ENCODE measurements around the gene ACP7. TPM values are rescaled to one million over a fixed set of nuclear protein-coding genes. Genes with fewer than 3 reads are reported as not detected.
A peak's percentile ranks its signal among the peaks of the same experiment; 100 is the strongest.

The ACP7 gene
- total RNA-seq, 1 experiment from 2014 or later, result 0.15 TPM

DNA sequence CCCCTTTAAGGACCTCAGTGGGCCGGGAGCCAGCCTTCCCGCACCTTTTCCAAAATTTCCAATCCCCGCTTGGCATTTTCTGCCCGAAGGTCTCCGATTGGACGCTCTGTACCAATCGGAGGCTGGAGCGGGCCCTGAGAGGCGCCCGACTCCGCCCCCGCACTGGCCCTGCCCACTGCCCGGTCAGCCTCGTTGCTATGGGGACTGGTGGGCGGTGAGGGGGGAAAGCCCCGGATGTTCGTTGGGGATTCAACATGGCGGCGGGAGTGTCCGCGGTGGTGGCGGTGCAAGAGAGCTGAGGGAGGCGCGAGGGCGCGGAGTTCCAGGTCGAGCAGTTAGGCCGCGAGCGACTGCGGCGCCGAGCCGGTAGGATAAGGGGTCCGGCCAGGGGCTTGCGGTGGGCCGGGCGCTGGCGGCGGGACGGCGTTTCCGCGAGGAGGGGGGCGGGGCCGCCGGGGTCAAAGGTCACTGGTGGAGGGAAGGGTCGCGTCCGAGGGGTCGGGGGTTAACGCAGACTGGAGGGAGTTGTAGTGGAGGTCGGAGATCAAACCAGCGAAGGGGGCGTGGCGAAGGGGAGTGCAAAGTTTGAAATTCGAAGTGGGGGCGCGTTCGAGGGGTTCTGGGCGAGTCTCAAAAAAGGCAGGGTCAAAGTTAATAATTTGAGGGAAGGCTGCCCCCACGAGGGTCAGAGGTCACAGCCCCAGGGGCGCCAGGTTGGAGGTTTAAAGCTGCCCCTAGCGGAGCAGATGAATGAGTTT is 41.6 kb downstream of the ACP7 start, which contains the start of gene PAK4:
Gene PAK4 (plus strand): TSS at position 233 of the 758 bp plus-strand sequence. CDS start 43,768 bp downstream, outside the sequence.
- no peaks in the 10 kb centered on the region for H3K9me3 Mint-ChIP-seq
- peak within 1 kb of the TSS; percentile 76 for H3K4me2 ChIP-seq (ENCODE audit: insufficient read depth, insufficient read length, low read length)
- no peak within 1 kb of the TSS for H3T11ph ChIP-seq (ENCODE audit: low read length)
- no peak within 1 kb of the TSS for H3K56ac ChIP-seq (ENCODE audit: insufficient read length, low read depth, low read length)
- H3K27ac Mint-ChIP-seq, result peak within 1 kb of the TSS; percentile 95 to 99 (median 95)
- no peaks in the 10 kb centered on the region for H3K9me3 ChIP-seq (ENCODE audit: control insufficient read depth, low read depth, low read length)
- peaks cover 26% of the 10 kb centered on the region; the same call in 1 of the 2 replicates for H3K79me2 ChIP-seq (ENCODE audit: insufficient read depth, low read length)
- H3K27ac ChIP-seq (ENCODE audit: insufficient read length, low read depth, low read length), result peak within 1 kb of the TSS; percentile 6
- no peak within 1 kb of the TSS for H2BK5ac ChIP-seq (ENCODE audit: insufficient read length, low read length)
- no peak within 1 kb of the TSS for H2BK12ac ChIP-seq (ENCODE audit: insufficient read length, low read depth, low read length)
- H2BK15ac ChIP-seq (ENCODE audit: low read depth, low read length), result no peak within 1 kb of the TSS
- H3K4me1 ChIP-seq (ENCODE audit: insufficient read depth, low read length), result peaks cover 3% of the 10 kb centered on the region; the same call in 1 of the 2 replicates
- H2AK5ac ChIP-seq (ENCODE audit: insufficient read length, low read length), result no peak within 1 kb of the TSS
- no peak within 1 kb of the TSS for H4K8ac ChIP-seq (replicated peaks; ENCODE audit: insufficient read length, low read depth, low read length)
- H3K36me3 Mint-ChIP-seq (ENCODE audit: insufficient read depth in 1 of 3, low read depth in 3 of 3), result no peaks in the 10 kb centered on the region; a peak in 3 of 7 replicates
- H3K23ac ChIP-seq (ENCODE audit: insufficient read length, low read depth, low read length), result no peak within 1 kb of the TSS
- no peak within 1 kb of the TSS for H4K5ac ChIP-seq (ENCODE audit: insufficient read length, low read depth, low read length)
- no CpG with 5 or more reads among the region's 64 CpGs for WGBS (ENCODE audit: extremely low coverage, insufficient read length, low lambda C conversion rate)
- H3K27me3 ChIP-seq (ENCODE audit: insufficient read depth, low read length), result no peaks in the 10 kb centered on the region
- H3K18ac ChIP-seq (ENCODE audit: insufficient read length, low read depth, low read length), result peak within 1 kb of the TSS; percentile 90
- H4K20me1 ChIP-seq (ENCODE audit: control insufficient read depth, insufficient read depth, insufficient read length), result peaks cover 4% of the 10 kb centered on the region
- TF ChIP-seq CTCF (conservative IDR thresholded peaks at IDR 0.05), result no peak
- H3K23me2 ChIP-seq (ENCODE audit: insufficient read length, low read depth, low read length, poor library complexity, severe bottlenecking), result peaks cover 9% of the 10 kb centered on the region
- H2AFZ ChIP-seq (ENCODE audit: low read length), result no peak within 1 kb of the TSS
- no peak within 1 kb of the TSS for H3K4ac ChIP-seq (ENCODE audit: low read depth, low read length)
- peaks cover 33 to 49% of the 10 kb centered on the region in 2 experiments for H3K4me1 Mint-ChIP-seq
- peak; percentile 98 for DNase-seq
- peak within 1 kb of the TSS; percentile 83 for H3K14ac ChIP-seq (ENCODE audit: insufficient read depth, low read length)
- peaks cover 5% of the 10 kb centered on the region for H3K79me1 ChIP-seq (ENCODE audit: insufficient read depth, low read depth, low read length, poor library complexity, severe bottlenecking)
- H4K91ac ChIP-seq (ENCODE audit: insufficient read length, low read depth, low read length), result no peak within 1 kb of the TSS
- no peak within 1 kb of the TSS for H2BK20ac ChIP-seq (ENCODE audit: low read depth, low read length, poor library complexity, severe bottlenecking)
- H3K4me3 Mint-ChIP-seq, result peak within 1 kb of the TSS; percentile 95 to 98
- H2BK120ac ChIP-seq (ENCODE audit: low read depth, low read length, poor library complexity, severe bottlenecking), result no peak within 1 kb of the TSS
- peaks cover 3% of the 10 kb centered on the region; the same call in 1 of the 2 replicates for H3K27me3 Mint-ChIP-seq (ENCODE audit: low read depth)
- H3K9ac ChIP-seq (ENCODE audit: extremely low read depth, insufficient read length, low read length), result peak within 1 kb of the TSS; percentile 32

Data from H9 (cell line).